Mucosa of descending colon (tissue), 3 donors: ENCODE measurements around the gene DRGX. TPM values are rescaled to one million over a fixed set of nuclear protein-coding genes. Genes with fewer than 3 reads are reported as not detected.
A peak's percentile ranks its signal among the peaks of the same experiment; 100 is the strongest.

ENCODE experiments used
- ATAC-seq: fragments of 200-7000 bp; cut with Tn5 transposase; one replicate; pipeline ENCODE4 v1.9.1; 2020; ENCODE audit warnings: mild to moderate bottlenecking, moderate library complexity
- DNase-seq, 3 donors: peaks; one replicate each; pipeline ENCODE4 v3.0.0-alpha.2; 2020
- H3K36me3 ChIP-seq: fragments of 200-600 bp; one replicate; pipeline ENCODE4 v1.8.0; 2021; ENCODE audit warnings: low read depth, mild to moderate bottlenecking
- H3K4me1 ChIP-seq: fragments of 200-600 bp; one replicate; pipeline ENCODE4 v1.8.0; 2021; ENCODE audit warnings: low read depth, mild to moderate bottlenecking
- H3K4me3 ChIP-seq: fragments of 200-600 bp; one replicate; pipeline ENCODE4 v1.8.0; 2021; ENCODE audit warnings: mild to moderate bottlenecking
- H3K9me3 ChIP-seq: fragments of 200-600 bp; one replicate; pipeline ENCODE4 v1.8.0; 2021; ENCODE audit warnings: mild to moderate bottlenecking
- intact Hi-C, 2 donors: fragments of 100-400 bp; cut with DNase I in 1 of 2; cut with micrococcal nuclease in 1 of 2; formaldehyde crosslinking; loops; one replicate each; pipeline versions ENCODE4 v1.11.0 to v1.11.1; 2022; cut with DNase I, micrococcal nuclease
- total RNA-seq, 3 donors: library from RNA; stranded (reverse); fragmentation: NEBNext Ultra II Directional in 2 of 3; extraction: Animal tissue kit (Norgen Biotek cat#: 25700) in 2 of 3; gene quantifications; one replicate each; pipeline versions ENCODE4 v1.2.1 to v1.2.4, GENCODE V29; 2021 to 2023
- TF ChIP-seq, protein P1 (sequence below): fragments of 200-600 bp; IDR thresholded peaks from one replicate; pipeline ENCODE4 v1.8.0; 2022; ENCODE audit warnings: antibody characterized with exemption, mild to moderate bottlenecking
- donor health status: DM: no; HTN: no; CAD: no; lungs with moderate emphysema.
- donor health status: DM: no; HTN: no; CAD: no.
- donor health status: DM: no; HTN: yes; CAD: no.

The DRGX gene
- total RNA-seq, 3 donors from 2014 or later, result 0.10 to 0.35 (median 0.22) TPM

DNA sequence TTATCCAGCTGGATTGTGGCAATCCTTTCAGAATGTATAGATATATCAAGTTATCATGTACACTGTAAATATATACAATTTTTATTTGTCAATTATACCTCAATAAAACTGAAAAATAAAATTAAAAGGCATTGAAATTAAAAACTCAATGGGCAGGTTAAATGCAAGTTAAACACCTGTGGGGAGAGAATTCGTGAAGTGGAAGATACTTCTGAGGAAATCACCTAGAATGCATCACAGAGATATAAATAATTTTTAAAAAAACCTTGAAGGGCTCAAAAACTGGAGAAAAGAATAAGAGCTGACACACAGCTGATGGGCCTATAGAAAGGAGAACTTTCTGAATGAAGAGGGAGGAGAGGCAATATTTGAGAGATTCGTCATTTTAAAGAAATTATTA is 37.2 kb upstream of the DRGX start:
- ATAC-seq (no peak), DNase-seq (no peak)
- Histone ChIP-seq H3K4me3 (no peak overlapping the region), H3K9me3 (no peaks in the 10 kb centered on the region), H3K4me1 (no peaks in the 10 kb centered on the region), H3K36me3 (no peaks in the 10 kb centered on the region)
- TF ChIP-seq, protein P1, sequence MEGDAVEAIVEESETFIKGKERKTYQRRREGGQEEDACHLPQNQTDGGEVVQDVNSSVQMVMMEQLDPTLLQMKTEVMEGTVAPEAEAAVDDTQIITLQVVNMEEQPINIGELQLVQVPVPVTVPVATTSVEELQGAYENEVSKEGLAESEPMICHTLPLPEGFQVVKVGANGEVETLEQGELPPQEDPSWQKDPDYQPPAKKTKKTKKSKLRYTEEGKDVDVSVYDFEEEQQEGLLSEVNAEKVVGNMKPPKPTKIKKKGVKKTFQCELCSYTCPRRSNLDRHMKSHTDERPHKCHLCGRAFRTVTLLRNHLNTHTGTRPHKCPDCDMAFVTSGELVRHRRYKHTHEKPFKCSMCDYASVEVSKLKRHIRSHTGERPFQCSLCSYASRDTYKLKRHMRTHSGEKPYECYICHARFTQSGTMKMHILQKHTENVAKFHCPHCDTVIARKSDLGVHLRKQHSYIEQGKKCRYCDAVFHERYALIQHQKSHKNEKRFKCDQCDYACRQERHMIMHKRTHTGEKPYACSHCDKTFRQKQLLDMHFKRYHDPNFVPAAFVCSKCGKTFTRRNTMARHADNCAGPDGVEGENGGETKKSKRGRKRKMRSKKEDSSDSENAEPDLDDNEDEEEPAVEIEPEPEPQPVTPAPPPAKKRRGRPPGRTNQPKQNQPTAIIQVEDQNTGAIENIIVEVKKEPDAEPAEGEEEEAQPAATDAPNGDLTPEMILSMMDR, result no peak
- intact Hi-C loops, result no loop called here

DNA sequence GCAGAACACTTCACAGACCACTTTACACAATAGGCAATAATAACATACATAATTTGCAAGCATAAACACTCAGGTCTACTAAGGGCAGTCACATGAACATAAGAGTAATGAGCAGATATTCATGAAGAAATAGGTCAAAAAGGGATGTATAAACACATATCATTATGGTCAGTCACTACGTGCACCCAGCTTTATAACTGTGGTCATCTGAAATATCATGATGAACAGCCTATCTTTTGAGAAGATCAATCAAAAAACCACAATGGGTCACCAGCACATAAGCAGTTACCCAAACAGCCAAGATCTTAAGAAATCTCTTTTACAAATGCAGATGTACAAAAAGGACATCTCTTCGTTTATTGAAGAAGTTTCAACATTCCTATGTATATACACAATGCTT is 35.5 kb upstream of the DRGX start:
- no peaks in the 10 kb centered on the region for H3K4me1 ChIP-seq
- TF ChIP-seq, protein P1, result no peak
- ATAC-seq (no peak), DNase-seq (no peak)
- no peaks in the 10 kb centered on the region for H3K9me3 ChIP-seq
- intact Hi-C loops, result no loop called here
- H3K4me3 ChIP-seq, result no peak overlapping the region
- H3K36me3 ChIP-seq, result no peaks in the 10 kb centered on the region

DNA sequence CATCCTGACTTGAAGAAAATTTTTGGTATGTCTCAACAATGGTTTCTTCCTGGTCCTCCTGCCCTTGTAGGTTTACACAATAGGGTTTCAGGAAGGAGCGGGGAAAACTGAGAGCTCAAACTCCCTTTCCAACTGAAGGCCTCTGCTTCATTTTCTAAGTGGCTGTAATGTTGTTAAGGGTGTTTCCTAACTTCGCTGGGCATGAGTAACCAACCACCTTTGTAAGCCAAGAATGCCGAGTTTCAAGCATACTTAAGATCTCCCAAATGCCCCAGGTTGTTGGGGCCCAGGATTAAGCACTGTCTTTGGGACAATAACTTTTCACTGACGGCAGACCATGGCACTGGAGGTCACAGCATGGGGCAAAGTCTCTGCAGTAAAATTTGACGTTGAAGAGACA is 33.6 kb upstream of the DRGX start:
- intact Hi-C loops, result no loop called here
- H3K36me3 ChIP-seq, result no peaks in the 10 kb centered on the region
- peaks cover 18% of the 10 kb centered on the region for H3K9me3 ChIP-seq
- DNase-seq, result no peak
- no peaks in the 10 kb centered on the region for H3K4me1 ChIP-seq
- no peak overlapping the region for H3K4me3 ChIP-seq
- TF ChIP-seq, protein P1, result no peak
- no peak for ATAC-seq

DNA sequence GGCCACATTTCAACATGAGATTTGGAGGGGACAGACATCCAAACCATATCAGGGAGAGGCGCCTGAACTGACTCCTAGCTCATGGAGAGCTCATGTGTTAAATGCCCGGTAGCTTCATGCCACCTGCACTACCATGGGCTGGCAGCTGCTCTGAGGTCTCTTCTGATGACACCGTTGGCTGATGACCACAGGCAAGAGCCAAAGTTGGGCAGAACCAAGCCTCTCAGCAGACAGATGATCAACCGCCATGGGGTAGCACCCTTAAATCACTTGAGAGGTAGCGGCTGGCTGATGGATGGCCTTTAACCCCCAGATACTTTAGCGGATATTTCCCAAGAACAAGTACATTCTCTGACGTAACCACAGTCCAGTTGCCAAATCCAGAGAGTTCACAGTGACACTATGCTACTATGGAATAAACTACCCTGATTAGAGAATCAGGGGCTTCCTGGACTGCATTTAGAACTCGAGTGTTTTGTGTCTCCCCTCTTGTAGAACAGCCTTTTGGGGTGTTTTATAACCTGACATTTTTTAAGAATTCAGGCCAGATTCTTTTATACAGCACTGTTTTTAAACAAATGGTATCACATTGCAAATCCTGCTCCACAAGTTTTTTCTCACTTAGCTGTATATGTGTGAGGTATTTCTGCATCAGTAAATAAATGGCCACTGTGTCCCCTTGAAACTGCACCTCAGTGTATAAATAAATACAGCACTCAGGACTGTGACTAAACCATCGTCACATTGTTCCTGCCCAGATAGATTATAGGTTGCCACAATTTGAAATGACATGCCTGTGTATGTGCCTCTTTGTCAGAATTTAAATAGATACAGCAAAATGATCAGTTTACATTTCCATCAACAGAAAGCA is 30.8 kb upstream of the DRGX start:
- Histone ChIP-seq H3K4me3 (no peak overlapping the region), H3K36me3 (no peaks in the 10 kb centered on the region), H3K9me3 (peaks cover 19% of the 10 kb centered on the region), H3K4me1 (no peaks in the 10 kb centered on the region)
- ATAC-seq, result no peak
- TF ChIP-seq, protein P1, result no peak
- DNase-seq, result no peak
- intact Hi-C loops, result no loop called here

DNA sequence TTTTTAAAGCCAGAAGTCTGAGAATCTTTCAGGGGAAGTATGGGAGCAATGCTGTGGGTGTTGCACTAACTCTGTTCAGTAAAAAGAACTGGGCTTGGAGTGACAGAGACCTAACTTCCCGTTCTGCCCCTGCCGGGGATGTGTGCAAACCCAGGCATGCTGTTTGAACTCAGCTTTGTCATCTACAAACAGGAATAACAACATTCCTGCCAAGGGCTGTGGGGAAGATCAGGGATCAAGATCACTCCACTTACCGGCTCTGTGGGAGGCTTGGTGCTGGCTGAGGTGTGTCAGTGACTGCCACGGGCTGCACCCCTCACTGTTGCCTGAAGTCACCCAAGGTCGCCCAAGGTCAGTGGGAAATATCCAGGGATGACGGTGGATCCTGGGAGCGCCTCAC is 23.1 kb upstream of the DRGX start:
- H3K36me3 ChIP-seq, result no peaks in the 10 kb centered on the region
- TF ChIP-seq, protein P1, result no peak
- no peaks in the 10 kb centered on the region for H3K4me1 ChIP-seq
- DNase-seq (peak in 1 of 3 donors; percentile 30), ATAC-seq (peak; percentile 86)
- no peak overlapping the region for H3K4me3 ChIP-seq
- no peaks in the 10 kb centered on the region for H3K9me3 ChIP-seq
- intact Hi-C loops, result no loop called here
